HL-60 (cell line): ENCODE measurements around the gene ANKRD33B.

Experiments used
- DNase-seq, 2 experiments: peaks; one replicate each; pipeline ENCODE4 v3.0.0-alpha.2; 2010 to 2020; ENCODE audit warnings: low read depth in 1 of 2, low spot score in 1 of 2
- H3K27ac ChIP-seq: fragments of 250-450 bp; sonication (Bioruptor Pico); replicated peaks from 2 replicates; pipeline ENCODE4 v1.5.1; 2020; ENCODE audit warnings: mild to moderate bottlenecking, moderate library complexity
- H3K27me3 ChIP-seq: fragments of 250-450 bp; sonication (Bioruptor Pico); 2 replicates; pipeline ENCODE4 v1.5.1; 2021; ENCODE audit warnings: mild to moderate bottlenecking, moderate library complexity; ENCODE audit not compliant: insufficient read depth, poor library complexity, severe bottlenecking
- H3K4me3 ChIP-seq: replicated peaks from 2 replicates; pipeline ENCODE4 v1.5.1; 2011; ENCODE audit warnings: mild to moderate bottlenecking, control low read depth, low read length; ENCODE audit not compliant: insufficient read depth
- CTCF ChIP-seq: IDR thresholded peaks from one replicate; pipeline ENCODE4 v1.5.1; 2011; ENCODE audit warnings: low read length, control low read depth, inconsistent platforms; ENCODE audit not compliant: insufficient read depth
- GABPA ChIP-seq: IDR thresholded peaks from 2 replicates; pipeline ENCODE4 v1.6.1; 2012; ENCODE audit warnings: low read depth
- POLR2AphosphoS5 ChIP-seq: IDR thresholded peaks from 2 replicates; pipeline ENCODE4 v1.6.1; 2012; ENCODE audit warnings: low read depth
- SPI1 ChIP-seq: IDR thresholded peaks from 2 replicates; pipeline ENCODE4 v1.6.1; 2012; ENCODE audit warnings: low read depth, mild to moderate bottlenecking, borderline replicate concordance
- TF ChIP-seq, protein P1 (sequence below): IDR thresholded peaks from 2 replicates; pipeline ENCODE4 v1.6.1; 2012; ENCODE audit warnings: low read depth; ENCODE audit not compliant: insufficient replicate concordance

The ANKRD33B gene

GRCh38 chr5:10519729-10520128 is 44.1 kb upstream of the ANKRD33B start:
- Histone ChIP-seq H3K4me3 (no peak overlapping the region), H3K27me3 (no peaks in the 10 kb centered on the region), H3K27ac (no peak overlapping the region)
- TF ChIP-seq, protein P1, sequence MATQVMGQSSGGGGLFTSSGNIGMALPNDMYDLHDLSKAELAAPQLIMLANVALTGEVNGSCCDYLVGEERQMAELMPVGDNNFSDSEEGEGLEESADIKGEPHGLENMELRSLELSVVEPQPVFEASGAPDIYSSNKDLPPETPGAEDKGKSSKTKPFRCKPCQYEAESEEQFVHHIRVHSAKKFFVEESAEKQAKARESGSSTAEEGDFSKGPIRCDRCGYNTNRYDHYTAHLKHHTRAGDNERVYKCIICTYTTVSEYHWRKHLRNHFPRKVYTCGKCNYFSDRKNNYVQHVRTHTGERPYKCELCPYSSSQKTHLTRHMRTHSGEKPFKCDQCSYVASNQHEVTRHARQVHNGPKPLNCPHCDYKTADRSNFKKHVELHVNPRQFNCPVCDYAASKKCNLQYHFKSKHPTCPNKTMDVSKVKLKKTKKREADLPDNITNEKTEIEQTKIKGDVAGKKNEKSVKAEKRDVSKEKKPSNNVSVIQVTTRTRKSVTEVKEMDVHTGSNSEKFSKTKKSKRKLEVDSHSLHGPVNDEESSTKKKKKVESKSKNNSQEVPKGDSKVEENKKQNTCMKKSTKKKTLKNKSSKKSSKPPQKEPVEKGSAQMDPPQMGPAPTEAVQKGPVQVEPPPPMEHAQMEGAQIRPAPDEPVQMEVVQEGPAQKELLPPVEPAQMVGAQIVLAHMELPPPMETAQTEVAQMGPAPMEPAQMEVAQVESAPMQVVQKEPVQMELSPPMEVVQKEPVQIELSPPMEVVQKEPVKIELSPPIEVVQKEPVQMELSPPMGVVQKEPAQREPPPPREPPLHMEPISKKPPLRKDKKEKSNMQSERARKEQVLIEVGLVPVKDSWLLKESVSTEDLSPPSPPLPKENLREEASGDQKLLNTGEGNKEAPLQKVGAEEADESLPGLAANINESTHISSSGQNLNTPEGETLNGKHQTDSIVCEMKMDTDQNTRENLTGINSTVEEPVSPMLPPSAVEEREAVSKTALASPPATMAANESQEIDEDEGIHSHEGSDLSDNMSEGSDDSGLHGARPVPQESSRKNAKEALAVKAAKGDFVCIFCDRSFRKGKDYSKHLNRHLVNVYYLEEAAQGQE, result no peak
- no peak for DNase-seq

DNA sequence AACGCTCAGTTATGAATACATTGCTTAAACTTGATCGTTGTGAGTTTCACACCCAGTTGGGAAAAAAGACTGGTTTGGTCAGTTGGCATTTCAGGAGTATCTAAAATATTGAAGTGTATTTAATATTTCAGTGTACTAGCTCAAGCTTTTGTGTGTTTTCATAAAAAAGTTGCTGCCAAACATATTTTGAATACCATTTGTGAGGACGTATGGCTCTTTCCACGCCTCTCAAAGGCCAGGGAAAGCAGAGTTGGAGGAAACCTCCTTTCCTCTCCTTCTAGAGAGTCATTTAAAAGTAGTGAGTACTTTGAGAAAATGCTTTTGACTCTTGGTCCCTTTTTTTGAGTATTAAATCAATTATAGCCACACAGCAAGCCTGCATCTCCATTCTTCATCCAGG is 43.2 kb upstream of the ANKRD33B start:
- no peak for DNase-seq
- TF ChIP-seq SPI1 (no peak), POLR2AphosphoS5 (no peak), GABPA (no peak), CTCF (no peak)
- TF ChIP-seq, protein P1, result no peak
- Histone ChIP-seq H3K27ac (no peak overlapping the region), H3K4me3 (no peak overlapping the region), H3K27me3 (no peaks in the 10 kb centered on the region)

GRCh38 chr5:10521466-10522223 is 42.2 kb upstream of the ANKRD33B start:
- DNase-seq, result no peak
- no peak overlapping the region for H3K4me3 ChIP-seq
- TF ChIP-seq GABPA (no peak), CTCF (peak; percentile 55)
- no peak overlapping the region for H3K27ac ChIP-seq
- H3K27me3 ChIP-seq, result no peaks in the 10 kb centered on the region

DNA sequence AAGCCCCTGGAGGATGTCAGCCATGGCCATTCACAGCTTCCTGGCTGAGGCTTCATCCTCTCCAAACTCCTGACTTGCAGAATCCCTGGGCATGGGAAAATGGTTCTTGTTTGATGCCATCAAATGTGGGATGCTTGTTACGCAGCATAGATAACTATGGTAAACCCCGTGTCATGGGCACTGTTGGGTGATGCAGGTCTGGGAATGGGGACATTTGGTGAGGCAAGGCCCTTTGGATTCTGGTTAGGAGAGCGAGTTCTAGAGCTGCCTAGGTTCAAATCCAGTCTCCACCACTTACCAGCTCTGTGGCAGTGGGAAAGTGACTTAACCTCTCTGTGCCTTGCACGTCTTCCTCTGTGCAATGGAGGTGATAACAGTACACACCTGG is 41.7 kb upstream of the ANKRD33B start:
- TF ChIP-seq CTCF (no peak), SPI1 (no peak), GABPA (no peak), POLR2AphosphoS5 (no peak)
- TF ChIP-seq, protein P1, result no peak
- no peaks in the 10 kb centered on the region for H3K27me3 ChIP-seq
- no peak overlapping the region for H3K27ac ChIP-seq
- no peak overlapping the region for H3K4me3 ChIP-seq
- DNase-seq, result no peak
